Measurements from ENCODE around the gene SPHKAP.

The SPHKAP gene

GRCh38 chr2:228059735-228060134, 121.8 kb downstream of the SPHKAP start:
- Histone ChIP-seq H3K4me2 (ENCODE audit: low read depth, low read length, poor library complexity, severe bottlenecking) (no peak overlapping the region), H3F3A (ENCODE audit: low read depth) (no peaks in the 10 kb centered on the region), H3K36me3 (ENCODE audit: insufficient read depth, low read length) (no peaks in the 10 kb centered on the region), H3K9ac (ENCODE audit: low read depth, low read length, poor library complexity, severe bottlenecking) (no peak overlapping the region), H2AFZ (ENCODE audit: low read length) (no peak overlapping the region), H4K20me1 (ENCODE audit: insufficient read depth, low read length, poor library complexity, severe bottlenecking) (no peaks in the 10 kb centered on the region), H3K79me2 (ENCODE audit: insufficient read depth, low read length) (no peaks in the 10 kb centered on the region), H3K27me3 (ENCODE audit: insufficient read depth, low read length, poor library complexity, severe bottlenecking) (no peaks in the 10 kb centered on the region), H3K9me3 (ENCODE audit: insufficient read depth, low read depth, low read length) (no peaks in the 10 kb centered on the region), H3K9me2 (replicated peaks; ENCODE audit: low read depth, low read length) (no peaks in the 10 kb centered on the region), H3K4me3 (ENCODE audit: low read length, poor library complexity, severe bottlenecking) (no peak overlapping the region), H3K4me1 (ENCODE audit: insufficient read depth, low read length, poor library complexity, severe bottlenecking) (no peaks in the 10 kb centered on the region)
- TF ChIP-seq CTCF (conservative IDR thresholded peaks at IDR 0.05; ENCODE audit: low read length) (no peak), EZH2phosphoT487 (IDR thresholded peaks at IDR 0.05; ENCODE audit: borderline replicate concordance) (no peak)

- no peaks in the 10 kb centered on the region for H4K20me1 ChIP-seq (ENCODE audit: insufficient read depth, low read length, poor library complexity, severe bottlenecking)
- H2AFZ ChIP-seq (ENCODE audit: low read length): no peak overlapping the region
- no peaks in the 10 kb centered on the region for H3K27me3 ChIP-seq (ENCODE audit: insufficient read depth, low read length, poor library complexity, severe bottlenecking)
- no peaks in the 10 kb centered on the region for H3K79me2 ChIP-seq (ENCODE audit: insufficient read depth, low read length)
- no peaks in the 10 kb centered on the region for H3K4me1 ChIP-seq (ENCODE audit: insufficient read depth, low read length, poor library complexity, severe bottlenecking)
- H3K4me2 ChIP-seq (ENCODE audit: low read depth, low read length, poor library complexity, severe bottlenecking): no peak overlapping the region
- H3K9me3 ChIP-seq (ENCODE audit: insufficient read depth, low read depth, low read length): no peaks in the 10 kb centered on the region
- TF ChIP-seq CTCF (conservative IDR thresholded peaks at IDR 0.05; ENCODE audit: low read length): no peak
- TF ChIP-seq EZH2phosphoT487 (IDR thresholded peaks at IDR 0.05; ENCODE audit: borderline replicate concordance): no peak
- no peak overlapping the region for H3K9ac ChIP-seq (ENCODE audit: low read depth, low read length, poor library complexity, severe bottlenecking)
- H3K36me3 ChIP-seq (ENCODE audit: insufficient read depth, low read length): no peaks in the 10 kb centered on the region
- H3K4me3 ChIP-seq (ENCODE audit: low read length, poor library complexity, severe bottlenecking): no peak overlapping the region
- H3K9me2 ChIP-seq (replicated peaks; ENCODE audit: low read depth, low read length): no peaks in the 10 kb centered on the region
- H3F3A ChIP-seq (ENCODE audit: low read depth): no peaks in the 10 kb centered on the region
Observed at GRCh38 chr2:228056293-228057097, 125.0 kb downstream of the SPHKAP start.

GRCh38 chr2:228048838-228049490, 132.5 kb downstream of the SPHKAP start:
- Histone ChIP-seq H3K9me2 (replicated peaks; ENCODE audit: low read depth, low read length) (no peaks in the 10 kb centered on the region), H3K4me2 (ENCODE audit: low read depth, low read length, poor library complexity, severe bottlenecking) (no peak overlapping the region), H4K20me1 (ENCODE audit: insufficient read depth, low read length, poor library complexity, severe bottlenecking) (no peaks in the 10 kb centered on the region), H3K4me1 (ENCODE audit: insufficient read depth, low read length, poor library complexity, severe bottlenecking) (no peaks in the 10 kb centered on the region), H3K4me3 (ENCODE audit: low read length, poor library complexity, severe bottlenecking) (no peak overlapping the region), H3K79me2 (ENCODE audit: insufficient read depth, low read length) (no peaks in the 10 kb centered on the region), H2AFZ (ENCODE audit: low read length) (no peak overlapping the region), H3K27me3 (ENCODE audit: insufficient read depth, low read length, poor library complexity, severe bottlenecking) (no peaks in the 10 kb centered on the region), H3K36me3 (ENCODE audit: insufficient read depth, low read length) (no peaks in the 10 kb centered on the region), H3F3A (ENCODE audit: low read depth) (no peaks in the 10 kb centered on the region), H3K9ac (ENCODE audit: low read depth, low read length, poor library complexity, severe bottlenecking) (no peak overlapping the region), H3K9me3 (ENCODE audit: insufficient read depth, low read depth, low read length) (no peaks in the 10 kb centered on the region)
- TF ChIP-seq EZH2phosphoT487 (IDR thresholded peaks at IDR 0.05; ENCODE audit: borderline replicate concordance) (no peak), CTCF (conservative IDR thresholded peaks at IDR 0.05; ENCODE audit: low read length) (peak; percentile 53)

Measured in Loucy (cell line).